CD4-positive, CD25-positive, alpha-beta regulatory T cell (primary cell): ENCODE data around the gene ADSS1. TPM values are rescaled to one million over a fixed set of nuclear protein-coding genes. Genes with fewer than 3 reads are reported as not detected.

Source experiments
- ATAC-seq, 2 donors: fragments of 150-1000 bp; cut with Tn5 transposase; one replicate each; pipeline ENCODE4 v1.10.0; 2021; ENCODE audit warnings: low read depth in 2 of 2, moderate number of reproducible peaks in 2 of 2, moderate library complexity in 1 of 2
- DNase-seq, 3 donors: peaks; one replicate each; pipeline versions ENCODE4 v3.0.0 to v3.0.0-alpha.2; 2012 to 2022; ENCODE audit warnings: mixed read lengths in 1 of 3
- H3K27ac ChIP-seq: one replicate; pipeline ENCODE4 v1.7.0; 2013; ENCODE audit warnings: mild to moderate bottlenecking, low read length; ENCODE audit not compliant: insufficient read depth, poor library complexity, severe bottlenecking
- H3K27me3 ChIP-seq: one replicate; pipeline ENCODE4 v1.7.0; 2013; ENCODE audit warnings: low read length; ENCODE audit not compliant: control insufficient read depth, insufficient read depth
- H3K36me3 ChIP-seq: one replicate; pipeline ENCODE4 v1.7.0; 2013; ENCODE audit warnings: mild to moderate bottlenecking, low read length, moderate library complexity; ENCODE audit not compliant: control insufficient read depth, insufficient read depth
- H3K4me1 ChIP-seq: 2 replicates; pipeline ENCODE4 v1.7.0; 2013; ENCODE audit warnings: mild to moderate bottlenecking, low read length; ENCODE audit not compliant: insufficient read depth, control insufficient read depth, poor library complexity, severe bottlenecking
- H3K4me3 ChIP-seq: one replicate; pipeline ENCODE4 v1.7.0; 2013; ENCODE audit warnings: low read depth, mild to moderate bottlenecking, low read length, moderate library complexity
- H3K9me3 ChIP-seq, 2 experiments: 1 replicate in 1 of 2; 2 replicates in 1 of 2; pipeline ENCODE4 v1.7.0; 2013; ENCODE audit warnings: low read length in 2 of 2, mild to moderate bottlenecking in 1 of 2, moderate library complexity in 1 of 2; ENCODE audit not compliant: control insufficient read depth in 2 of 2
- H3K27ac Mint-ChIP-seq, 3 donors: one replicate each; pipeline ENCODE4 v1.8.0; 2020 to 2022; ENCODE audit warnings: mild to moderate bottlenecking in 3 of 3, mixed read lengths in 3 of 3, moderate library complexity in 2 of 3
- H3K27me3 Mint-ChIP-seq: one replicate; pipeline ENCODE4 v1.8.0; 2022; ENCODE audit warnings: mild to moderate bottlenecking, mixed read lengths
- H3K36me3 Mint-ChIP-seq: one replicate; pipeline ENCODE4 v1.8.0; 2020; ENCODE audit warnings: mixed read lengths
- H3K4me1 Mint-ChIP-seq, 4 donors: one replicate each; pipeline ENCODE4 v1.8.0; 2020 to 2022; ENCODE audit warnings: mixed read lengths in 4 of 4, mild to moderate bottlenecking in 1 of 4
- H3K4me3 Mint-ChIP-seq, 4 donors: one replicate each; pipeline ENCODE4 v1.8.0; 2020 to 2022; ENCODE audit warnings: mild to moderate bottlenecking in 4 of 4, mixed read lengths in 4 of 4, moderate library complexity in 3 of 4
- H3K9me3 Mint-ChIP-seq, 7 donors: one replicate each; pipeline ENCODE4 v1.8.0; 2020 to 2022; ENCODE audit warnings: mixed read lengths in 7 of 7, mild to moderate bottlenecking in 3 of 7, moderate library complexity in 2 of 7
- polyA plus RNA-seq, 4 donors: library from polyadenylated mRNA; unstranded; fragments of 300-500 nt; fragmentation: Illumina TruSeq; gene quantifications; one replicate each; pipeline ENCODE4 v1.2.3, GENCODE V29; 2021
- total RNA-seq: library from RNA; stranded (reverse); gene quantifications from one replicate; pipeline ENCODE4 v1.2.3, GENCODE V29; 2022

ADSS1 gene
- total and polyA plus RNA-seq, 5 donors from 2014 or later = 0.10 to 1.9 (median 1.4) TPM

DNA sequence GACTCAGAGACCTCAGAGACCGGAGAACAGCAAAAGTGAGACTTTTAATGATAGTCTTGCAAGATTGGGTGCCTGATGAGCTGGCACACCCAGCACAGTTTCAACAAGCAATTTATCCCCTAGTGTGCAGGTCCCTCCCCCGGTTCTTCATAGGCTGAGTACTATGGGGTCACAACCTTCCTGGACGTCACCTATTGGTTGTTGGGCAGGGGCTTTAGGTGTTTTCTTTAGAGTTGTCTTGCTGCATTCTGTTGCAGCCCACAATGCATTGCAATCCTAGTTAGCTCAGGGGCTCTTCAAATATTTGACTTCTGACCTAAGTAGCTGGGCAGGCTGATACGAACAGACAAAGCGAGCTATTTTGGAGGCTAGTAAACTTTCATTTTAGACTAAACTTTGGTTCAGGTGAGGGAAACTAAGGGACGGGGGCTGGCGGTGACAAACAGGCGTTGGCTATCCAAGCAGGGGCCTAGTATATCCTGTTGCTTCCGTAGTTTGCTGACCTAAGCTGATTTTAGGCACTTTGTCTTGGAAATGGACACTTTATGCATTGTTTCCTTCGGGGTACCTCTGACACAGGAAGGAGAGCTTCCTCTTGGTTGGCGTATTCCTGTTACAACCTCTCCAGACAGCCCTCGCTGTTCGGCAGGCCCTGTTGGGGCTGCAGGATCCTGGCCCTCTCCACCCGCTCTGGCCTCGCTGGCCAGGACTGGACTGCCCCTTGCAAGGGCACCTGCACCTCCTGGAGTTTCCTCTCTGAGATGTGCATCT is 43.0 kb downstream of the ADSS1 start:
- no peak overlapping the region for H3K27ac ChIP-seq
- H3K4me3 ChIP-seq = no peak overlapping the region
- Mint-ChIP-seq H3K27me3 (no peaks in the 10 kb centered on the region), H3K36me3 (peaks cover 20% of the 10 kb centered on the region), H3K9me3 (no peaks in the 10 kb centered on the region), H3K27ac (no peak overlapping the region), H3K4me1 (peaks cover 0 to 14% (median 2%) of the 10 kb centered on the region in 4 donors), H3K4me3 (no peak overlapping the region)
- H3K36me3 ChIP-seq = peaks cover 17% of the 10 kb centered on the region
- H3K9me3 ChIP-seq = no peaks in the 10 kb centered on the region
- H3K27me3 ChIP-seq = no peaks in the 10 kb centered on the region
- DNase-seq = no peak
- ATAC-seq = no peak
- H3K4me1 ChIP-seq = peaks cover 4% of the 10 kb centered on the region

DNA sequence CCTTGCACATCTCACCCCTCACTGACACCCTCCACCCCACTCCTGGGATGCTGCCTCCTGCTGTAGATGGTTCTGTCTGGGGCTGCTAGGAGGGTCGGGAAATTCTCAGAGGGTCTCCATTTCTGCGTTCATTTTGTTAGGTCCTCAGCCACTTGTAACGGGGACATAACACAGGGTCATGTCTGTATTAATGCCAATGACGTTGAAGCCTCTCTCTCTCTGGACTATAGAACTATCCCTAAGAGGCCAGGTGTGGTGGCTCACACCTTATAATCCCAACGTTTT is 43.5 kb downstream of the ADSS1 start:
- Histone ChIP-seq H3K9me3 (no peaks in the 10 kb centered on the region), H3K4me3 (no peak overlapping the region), H3K36me3 (peaks cover 16% of the 10 kb centered on the region), H3K27ac (no peak overlapping the region), H3K27me3 (no peaks in the 10 kb centered on the region), H3K4me1 (peaks cover 4% of the 10 kb centered on the region)
- peaks cover 16% of the 10 kb centered on the region for H3K36me3 Mint-ChIP-seq
- no peak for DNase-seq
- no peak overlapping the region for H3K27ac Mint-ChIP-seq
- no peaks in the 10 kb centered on the region for H3K9me3 Mint-ChIP-seq
- H3K4me1 Mint-ChIP-seq = peaks cover 0 to 14% (median 2%) of the 10 kb centered on the region in 4 donors
- no peaks in the 10 kb centered on the region for H3K27me3 Mint-ChIP-seq
- no peak for ATAC-seq
- no peak overlapping the region for H3K4me3 Mint-ChIP-seq

DNA sequence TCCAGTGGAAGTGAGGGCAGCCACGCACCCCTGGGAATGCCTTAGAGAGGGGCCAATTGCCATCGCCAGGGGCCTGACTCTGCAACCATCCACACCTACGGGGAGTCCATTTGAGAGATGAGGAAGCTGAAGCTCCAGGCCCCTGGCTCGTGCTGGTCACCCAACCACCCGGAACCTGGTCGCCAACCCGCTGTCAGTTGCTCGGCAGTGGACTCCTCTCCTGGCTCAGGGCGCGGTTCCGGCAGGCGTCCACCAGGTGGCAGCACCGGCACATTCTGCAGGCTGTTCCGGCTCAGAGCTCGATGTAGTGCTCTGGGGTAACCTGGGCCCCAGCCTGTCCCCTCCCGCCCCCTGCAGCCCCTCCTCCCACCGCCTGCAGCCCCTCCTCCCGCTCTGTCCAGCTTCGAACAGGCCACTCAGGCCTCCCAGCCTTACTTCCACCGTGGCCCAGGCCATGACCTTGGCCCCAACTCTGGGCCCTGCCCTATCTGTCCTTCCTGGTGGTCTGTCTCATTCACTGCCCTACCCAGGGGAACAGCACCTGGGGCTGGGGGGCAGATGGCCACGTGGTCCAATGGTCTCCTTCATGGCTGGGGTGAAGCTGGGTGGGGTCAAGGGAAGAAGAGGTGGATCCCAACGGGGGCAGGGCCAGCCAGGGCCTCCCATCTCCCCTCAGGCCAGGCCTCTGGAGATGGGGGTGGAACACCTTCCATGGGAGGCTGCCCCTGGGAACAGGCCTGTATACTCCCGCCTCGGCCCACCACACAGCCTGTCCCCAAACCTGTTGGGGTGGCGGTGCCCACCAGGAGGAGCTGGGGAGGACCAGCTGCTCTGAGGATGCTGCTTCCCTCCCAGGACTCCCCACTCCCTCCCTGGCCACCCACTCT is 44.7 kb downstream of the ADSS1 start:
- ATAC-seq = peak; percentile 89 to 90
- peak overlapping the region in 2 of 3 donors; percentile 62 to 64 for H3K27ac Mint-ChIP-seq

DNA sequence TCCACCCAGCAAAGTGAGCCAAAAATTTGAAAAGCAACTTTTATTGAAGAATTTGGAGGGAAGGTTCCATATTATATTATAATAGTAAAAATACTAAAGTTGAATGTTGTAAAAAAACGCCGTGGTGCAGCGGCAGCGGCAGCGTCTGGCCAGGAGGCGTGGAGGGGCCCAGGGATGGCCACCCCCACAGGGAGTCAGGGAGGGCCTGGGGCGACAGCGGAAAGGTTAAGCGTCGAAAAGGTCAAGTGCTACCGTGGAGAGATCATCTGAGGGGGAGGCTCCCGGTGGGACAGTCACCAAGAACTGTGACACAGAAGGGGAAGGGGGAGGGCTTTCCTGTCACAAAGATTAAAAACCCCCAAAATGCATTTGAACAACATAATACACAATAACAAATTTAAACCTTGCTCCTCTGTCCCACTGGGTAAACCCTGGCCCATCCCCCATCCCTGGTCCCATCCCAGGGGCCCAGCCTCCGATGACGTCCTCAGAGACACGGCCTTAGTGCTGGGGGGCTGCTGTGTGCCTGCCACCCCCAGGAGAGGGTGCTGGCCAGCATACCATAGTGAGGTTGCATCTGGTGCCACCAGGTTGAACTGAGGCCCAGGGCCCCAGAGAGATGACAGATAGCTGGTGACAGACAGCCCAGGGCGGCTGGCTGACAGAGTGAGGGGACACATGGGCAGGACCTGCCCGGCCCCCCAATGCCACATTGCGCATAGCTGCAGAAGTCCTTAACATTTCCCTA is 45.5 kb downstream of the ADSS1 start:
- Histone ChIP-seq H3K36me3 (peaks cover 23% of the 10 kb centered on the region), H3K9me3 (no peaks in the 10 kb centered on the region), H3K4me3 (no peak overlapping the region), H3K27me3 (no peaks in the 10 kb centered on the region), H3K4me1 (peaks cover 4% of the 10 kb centered on the region), H3K27ac (no peak overlapping the region)
- DNase-seq (no peak), ATAC-seq (no peak)
- Mint-ChIP-seq H3K27ac (no peak overlapping the region), H3K27me3 (no peaks in the 10 kb centered on the region), H3K4me3 (no peak overlapping the region), H3K36me3 (peaks cover 16% of the 10 kb centered on the region), H3K9me3 (no peaks in the 10 kb centered on the region), H3K4me1 (peaks cover 0 to 14% (median 2%) of the 10 kb centered on the region in 4 donors)

More for the DNA sequence above, 44.7 kb downstream of the ADSS1 start:
- Mint-ChIP-seq H3K9me3 (no peaks in the 10 kb centered on the region), H3K4me3 (no peak overlapping the region), H3K4me1 (peaks cover 0 to 14% (median 2%) of the 10 kb centered on the region in 4 donors), H3K27me3 (no peaks in the 10 kb centered on the region), H3K36me3 (peaks cover 16% of the 10 kb centered on the region)
- peaks cover 23% of the 10 kb centered on the region for H3K36me3 ChIP-seq
- DNase-seq = peak; percentile 81 to 87 (median 83)
- no peak overlapping the region for H3K4me3 ChIP-seq
- no peaks in the 10 kb centered on the region for H3K27me3 ChIP-seq
- peaks cover 4% of the 10 kb centered on the region for H3K4me1 ChIP-seq
- no peaks in the 10 kb centered on the region for H3K9me3 ChIP-seq
- H3K27ac ChIP-seq = no peak overlapping the region

DNA sequence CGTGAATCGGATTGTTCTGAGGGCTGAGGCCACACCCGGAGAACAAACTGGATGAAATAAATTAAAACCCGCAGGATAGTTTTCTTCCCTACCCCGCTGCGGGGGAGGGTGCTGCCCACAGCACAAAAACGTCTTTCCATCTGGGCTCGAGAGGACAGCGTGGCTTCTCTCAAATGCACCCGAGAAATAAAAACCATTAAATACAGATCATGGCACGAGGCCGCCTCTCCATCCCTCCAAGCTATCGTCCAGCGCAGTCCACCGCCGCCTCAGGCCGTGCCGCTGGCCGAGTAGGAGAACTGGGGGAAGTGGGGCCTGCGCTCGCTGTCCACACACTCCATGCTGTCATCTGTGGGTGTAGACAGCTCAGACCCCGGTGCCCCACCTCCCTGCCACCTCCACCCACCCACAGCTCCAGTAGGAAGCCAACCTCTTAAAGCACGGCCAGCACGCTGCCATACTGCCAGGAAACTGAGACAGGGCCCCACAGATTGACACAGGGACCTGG is 46.1 kb downstream of the ADSS1 start:
- peaks cover 16% of the 10 kb centered on the region for H3K36me3 Mint-ChIP-seq
- no peaks in the 10 kb centered on the region for H3K27me3 ChIP-seq
- no peak overlapping the region for H3K4me3 ChIP-seq
- no peak for DNase-seq
- H3K27ac Mint-ChIP-seq = no peak overlapping the region
- H3K4me1 Mint-ChIP-seq = peaks cover 0 to 14% (median 2%) of the 10 kb centered on the region in 4 donors
- no peak overlapping the region for H3K27ac ChIP-seq
- no peaks in the 10 kb centered on the region for H3K9me3 Mint-ChIP-seq
- no peak for ATAC-seq
- H3K4me1 ChIP-seq = peaks cover 4% of the 10 kb centered on the region
- H3K36me3 ChIP-seq = peaks cover 23% of the 10 kb centered on the region
- no peak overlapping the region for H3K4me3 Mint-ChIP-seq
- no peaks in the 10 kb centered on the region for H3K27me3 Mint-ChIP-seq
- H3K9me3 ChIP-seq = no peaks in the 10 kb centered on the region

DNA sequence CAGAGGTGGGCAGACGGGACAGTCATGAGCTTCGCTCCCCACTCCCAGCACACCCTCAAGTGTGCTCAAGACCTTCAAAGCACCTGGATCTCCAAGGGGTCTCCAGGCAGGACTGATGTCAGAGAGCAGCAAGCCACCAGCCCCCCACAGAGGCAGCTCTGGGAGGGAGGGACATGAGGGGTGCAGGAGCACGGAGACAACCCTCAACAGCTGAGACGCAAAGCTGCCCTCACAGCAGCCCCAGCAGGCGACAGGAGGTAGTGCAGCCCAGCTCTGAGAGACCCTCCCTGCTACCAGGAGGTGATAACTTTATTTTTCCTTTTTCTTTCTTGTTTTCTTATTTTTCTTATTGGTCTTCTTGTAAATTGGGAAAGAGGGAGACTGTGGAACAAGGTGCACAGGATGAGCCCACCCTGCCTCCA is 46.8 kb downstream of the ADSS1 start:
- Mint-ChIP-seq H3K4me3 (no peak overlapping the region), H3K27me3 (no peaks in the 10 kb centered on the region), H3K36me3 (peaks cover 16% of the 10 kb centered on the region), H3K27ac (no peak overlapping the region), H3K9me3 (no peaks in the 10 kb centered on the region), H3K4me1 (peaks cover 0 to 14% (median 2%) of the 10 kb centered on the region in 4 donors)
- H3K27ac ChIP-seq = no peak overlapping the region
- peaks cover 23% of the 10 kb centered on the region for H3K36me3 ChIP-seq
- ATAC-seq (no peak), DNase-seq (peak in 1 of 3 donors; percentile 25)
- H3K4me3 ChIP-seq = no peak overlapping the region
- no peaks in the 10 kb centered on the region for H3K27me3 ChIP-seq
- no peaks in the 10 kb centered on the region for H3K9me3 ChIP-seq
- H3K4me1 ChIP-seq = peaks cover 4% of the 10 kb centered on the region

DNA sequence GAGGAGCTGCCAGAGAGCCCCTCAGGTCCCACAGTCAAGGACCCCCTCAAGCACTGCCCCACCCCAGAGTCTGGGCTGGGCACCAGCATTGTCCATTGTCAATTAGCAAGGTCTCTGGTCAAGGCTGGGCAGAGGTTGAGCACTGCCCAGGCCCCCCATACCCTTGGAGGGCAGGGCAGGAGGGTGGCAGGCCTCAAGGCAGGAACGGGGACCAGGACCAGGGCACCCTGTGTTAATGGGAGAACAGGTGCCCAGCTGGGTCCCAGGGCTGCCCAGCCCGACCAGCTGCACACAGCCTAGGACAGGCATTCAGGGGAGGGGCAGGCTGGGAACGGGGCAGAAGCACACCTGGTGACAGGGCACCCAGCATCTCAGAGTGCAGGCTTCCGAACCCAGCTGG is 47.3 kb downstream of the ADSS1 start:
- Mint-ChIP-seq H3K27ac (no peak overlapping the region), H3K4me3 (no peak overlapping the region), H3K27me3 (no peaks in the 10 kb centered on the region), H3K9me3 (no peaks in the 10 kb centered on the region), H3K36me3 (peaks cover 16% of the 10 kb centered on the region), H3K4me1 (peaks cover 0 to 14% (median 2%) of the 10 kb centered on the region in 4 donors)
- Histone ChIP-seq H3K27me3 (no peaks in the 10 kb centered on the region), H3K4me3 (no peak overlapping the region), H3K36me3 (peaks cover 26% of the 10 kb centered on the region), H3K4me1 (peaks cover 4% of the 10 kb centered on the region), H3K9me3 (no peaks in the 10 kb centered on the region), H3K27ac (no peak overlapping the region)
- ATAC-seq (no peak), DNase-seq (no peak)
